GM12878 (cell line): ENCODE results near the gene POFUT2. TPM values are rescaled to one million over a fixed set of nuclear protein-coding genes. Genes with fewer than 3 reads are reported as not detected.

Experiments used
- ATAC-seq: fragments of 200-7000 bp; cut with Tn5 transposase; 3 replicates; pipeline ENCODE4 v1.9.1; 2020; ENCODE audit warnings: mild to moderate bottlenecking, moderate library complexity
- BruUV-seq: library from RNA; stranded (reverse); fragments of 400-500 nt; replicated peaks from 2 replicates; lab custom pipeline; 2021; lab: Mats Ljungman, UMichigan
- CTCF ChIA-PET: fragments of 300-600 bp; sonication (Branson Sonifier 250); formaldehyde crosslinking; extraction: SDS; loops from one replicate; lab custom pipeline; 2021; ENCODE audit warnings: inconsistent platforms; lab: Yijun Ruan, JAX
- POLR2A ChIA-PET: fragments of 350-600 bp; formaldehyde crosslinking; extraction: SDS; loops from one replicate; lab custom pipeline; 2021; ENCODE audit warnings: inconsistent platforms; lab: Charles Lee
- RAD21 ChIA-PET: fragments of 300-600 bp; sonication (Branson Sonifier 250); formaldehyde crosslinking; loops from one replicate; lab custom pipeline; 2023; ENCODE audit warnings: antibody characterized with exemption; ENCODE audit not compliant: unreplicated experiment; lab: Charles Lee
- SMC1A ChIA-PET: fragments of 300-600 bp; sonication (Branson Sonifier 250); formaldehyde crosslinking; loops from one replicate; lab custom pipeline; 2023; ENCODE audit not compliant: unreplicated experiment, uncharacterized antibody; lab: Charles Lee
- DNase-seq: peaks from one replicate; pipeline ENCODE4 v3.0.0-alpha.2; 2011; ENCODE audit warnings: low read depth, low spot score
- FAIRE-seq: peaks from 3 replicates; lab custom pipeline; 2011; peaks lifted over from hg19 to GRCh38; lab: Jason Lieb, UNC
- H2AFZ ChIP-seq: 2 replicates; pipeline ENCODE4 v1.6.0; 2011; ENCODE audit warnings: low read depth, low read length, control low read depth; ENCODE audit not compliant: control insufficient read depth
- H3K27ac ChIP-seq: 2 replicates; pipeline ENCODE4 v1.5.1; 2011; ENCODE audit warnings: control low read depth; ENCODE audit not compliant: control insufficient read depth, insufficient read depth
- H3K27me3 ChIP-seq, 2 experiments: replicated peaks in 1 of 2; 2 replicates each; pipeline versions ENCODE4 v1.6.0 to v1.6.1; 2011; ENCODE audit warnings: low read length in 1 of 2; ENCODE audit not compliant: control insufficient read depth in 2 of 2, insufficient read depth in 2 of 2
- H3K36me3 ChIP-seq, 2 experiments: 2 replicates each; pipeline ENCODE4 v1.5.1; 2011; ENCODE audit warnings: low read length in 1 of 2; ENCODE audit not compliant: control insufficient read depth in 2 of 2, insufficient read depth in 2 of 2
- H3K4me1 ChIP-seq: 2 replicates; pipeline ENCODE4 v1.6.1; 2011; ENCODE audit warnings: mild to moderate bottlenecking, low read length, moderate library complexity, mixed read lengths; ENCODE audit not compliant: control insufficient read depth, insufficient read depth
- H3K4me2 ChIP-seq: 2 replicates; pipeline ENCODE4 v1.6.0; 2011; ENCODE audit warnings: control low read depth; ENCODE audit not compliant: control insufficient read depth, insufficient read depth
- H3K4me3 ChIP-seq: fragments of 200-600 bp; sonication (generic); 2 replicates; pipeline ENCODE4 v1.5.1; 2016
- H3K79me2 ChIP-seq: 2 replicates; pipeline ENCODE4 v1.6.0; 2011; ENCODE audit warnings: low read length; ENCODE audit not compliant: control insufficient read depth, insufficient read depth
- H3K9ac ChIP-seq: 2 replicates; pipeline ENCODE4 v1.8.0; 2011; ENCODE audit warnings: low read length, control low read depth, mixed read lengths; ENCODE audit not compliant: control insufficient read depth, insufficient read depth
- H3K9me3 ChIP-seq: replicated peaks from 3 replicates; pipeline ENCODE4 v1.5.1; 2011; ENCODE audit warnings: mild to moderate bottlenecking, low read length; ENCODE audit not compliant: control insufficient read depth, insufficient read depth
- H4K20me1 ChIP-seq: 2 replicates; pipeline ENCODE4 v1.6.0; 2011; ENCODE audit not compliant: control insufficient read depth, insufficient read depth
- BCL11A ChIP-seq: IDR thresholded peaks from 2 replicates; pipeline ENCODE4 v1.6.1; 2011; ENCODE audit warnings: low read depth, low read length
- BRCA1 ChIP-seq: IDR thresholded peaks from 2 replicates; pipeline ENCODE4 v1.6.1; 2011; ENCODE audit warnings: low read depth, low read length, improper control_type of control experiment
- CHD2 ChIP-seq: IDR thresholded peaks from 2 replicates; pipeline ENCODE4 v1.6.1; 2011; ENCODE audit warnings: low read depth, low read length, improper control_type of control experiment, borderline replicate concordance
- CUX1 ChIP-seq: IDR thresholded peaks from 2 replicates; pipeline ENCODE4 v1.6.1; 2012; ENCODE audit warnings: improper control_type of control experiment, low read depth, low read length; ENCODE audit not compliant: insufficient replicate concordance
- EED ChIP-seq: sonication (generic); IDR thresholded peaks from 2 replicates; pipeline ENCODE4 v1.6.1; 2016; ENCODE audit warnings: antibody characterized with exemption, low read depth
- GABPA ChIP-seq: IDR thresholded peaks from 2 replicates; pipeline ENCODE4 v1.6.1; 2014; ENCODE audit warnings: antibody characterized with exemption, low read depth, mild to moderate bottlenecking, inconsistent platforms
- HDGF ChIP-seq: fragments of 450-650 bp; IDR thresholded peaks from 2 replicates; pipeline ENCODE4 v1.6.1; 2016; ENCODE audit warnings: antibody characterized with exemption
- IKZF1 ChIP-seq: fragments of 450-650 bp; conservative IDR thresholded peaks from 2 replicates; pipeline ENCODE4 v1.6.1; 2017; ENCODE audit warnings: antibody characterized with exemption, mild to moderate bottlenecking
- IRF4 ChIP-seq: IDR thresholded peaks from 2 replicates; pipeline ENCODE4 v1.6.1; 2011; ENCODE audit warnings: low read depth, low read length
- KAT2A ChIP-seq: conservative IDR thresholded peaks from 2 replicates; pipeline ENCODE4 v1.6.1; 2011; ENCODE audit warnings: low read depth, low read length; ENCODE audit not compliant: control insufficient read depth
- MXI1 ChIP-seq: fragments of 150-350 bp; IDR thresholded peaks from 2 replicates; pipeline ENCODE4 v1.6.1; 2011; ENCODE audit warnings: low read depth, mild to moderate bottlenecking, inconsistent platforms, low read length, improper control_type of control experiment
- NFIC ChIP-seq: IDR thresholded peaks from 2 replicates; pipeline ENCODE4 v1.6.1; 2012; ENCODE audit warnings: low read depth, mild to moderate bottlenecking, inconsistent platforms, low read length, moderate library complexity
- PAX8 ChIP-seq: fragments of 450-650 bp; IDR thresholded peaks from 2 replicates; pipeline ENCODE4 v1.6.1; 2017; ENCODE audit warnings: mild to moderate bottlenecking, moderate library complexity
- PBX3 ChIP-seq: IDR thresholded peaks from 2 replicates; pipeline ENCODE4 v1.6.1; 2011; ENCODE audit warnings: mild to moderate bottlenecking, low read depth, low read length, moderate library complexity; ENCODE audit not compliant: insufficient replicate concordance
- SMAD1 ChIP-seq: fragments of 450-650 bp; IDR thresholded peaks from 2 replicates; pipeline ENCODE4 v1.6.1; 2018; ENCODE audit warnings: mild to moderate bottlenecking, low read depth; ENCODE audit not compliant: partially characterized antibody
- SUZ12 ChIP-seq: fragments of 200-600 bp; sonication (generic); IDR thresholded peaks from one replicate; pipeline ENCODE4 v1.6.1; 2018; ENCODE audit warnings: antibody characterized with exemption, mild to moderate bottlenecking; ENCODE audit not compliant: unreplicated experiment
- ZZZ3 ChIP-seq: IDR thresholded peaks from 2 replicates; pipeline ENCODE4 v1.6.1; 2011; ENCODE audit warnings: low read depth; ENCODE audit not compliant: control insufficient read depth, insufficient read length
- WGBS: methylation state at CpG from one replicate; pipeline ENCODE4 v1.1.6; 2016; ENCODE audit warnings: low lambda C conversion rate; ENCODE audit not compliant: insufficient replicate concordance, insufficient coverage; ENCODE audit errors: missing lambda C conversion rate; 5-methylcytosine and 5-hydroxymethylcytosine counted together
- in situ Hi-C: fragments of 300-500 bp; cut with MboI; formaldehyde crosslinking; loops from 9 replicates; pipeline ENCODE4 v1.14.3; 2018; ENCODE audit warnings: mixed read lengths
- intact Hi-C: fragments of 100-400 bp; cut with micrococcal nuclease; formaldehyde crosslinking; loops from one replicate; pipeline ENCODE4 v1.14.2; 2022; ENCODE audit not compliant: unreplicated experiment
- polyA plus RNA-seq, 11 experiments: library from polyadenylated mRNA; depleted of rRNA in 4 of 11; unstranded in 6 of 11; stranded (reverse) in 5 of 11; fragments of >200 nt; fragmentation: Nextera tagmentation in 4 of 11; fragmentation: Illumina TruSeq in 1 of 11; extraction: Ambion mirVana in 4 of 11; extraction: Trizol in 1 of 11; gene quantifications; 1 replicate in 1 of 11; 2 replicates in 10 of 11; pipeline versions ENCODE4 v1.2.1 to v1.2.3, GENCODE V29; 2011 to 2016; ENCODE audit warnings: inconsistent platforms in 2 of 11, missing spikeins in 2 of 11, low read depth in 1 of 11
- total RNA-seq, 4 experiments: library from RNA; depleted of rRNA in 3 of 4; stranded (reverse); fragments of >200 nt in 3 of 4; fragmentation: Illumina TruSeq in 1 of 4; extraction: Trizol in 1 of 4; gene quantifications; 2 replicates each; pipeline versions ENCODE4 v1.2.1 to v1.2.3, GENCODE V29; 2013 to 2021

Gene POFUT2
- total and polyA plus RNA-seq, 10 of the 15 experiments (the other 5 are each of a cell fraction or from before 2014, with no cell fraction given): 1.2 to 15.1 (median 6.8) TPM

GRCh38 chr21:45222001-45222400 is 65.7 kb downstream of the POFUT2 start (continued):
- TF ChIP-seq BCL11A: no peak
- TF ChIP-seq IRF4: no peak
- no peak for TF ChIP-seq EED
- no peak for TF ChIP-seq SUZ12
- no peak for TF ChIP-seq SMAD1
- no peak for TF ChIP-seq NFIC

- Histone ChIP-seq H3K4me2 (no peak overlapping the region), H3K79me2 (no peaks in the 10 kb centered on the region), H3K9me3 (peaks cover 4% of the 10 kb centered on the region; the same call in 2 of the 3 replicates), H3K36me3 (no peaks in the 10 kb centered on the region), H3K27ac (no peak overlapping the region), H3K27me3 (no peaks in the 10 kb centered on the region), H3K4me1 (no peaks in the 10 kb centered on the region), H2AFZ (no peak overlapping the region), H4K20me1 (no peaks in the 10 kb centered on the region), H3K9ac (no peak overlapping the region), H3K4me3 (no peak overlapping the region)
- in situ Hi-C loops (no loop called here), intact Hi-C loops (no loop called here)
- CTCF ChIA-PET: no interaction called here
- RAD21 ChIA-PET: no interaction called here
- DNase-seq (no peak), FAIRE-seq (no peak), ATAC-seq (no peak)
- 71% methylated on average over 29 of the region's 29 CpGs for WGBS
- BruUV-seq: no TSS peak
- POLR2A ChIA-PET: no interaction called here
- SMC1A ChIA-PET: interaction anchor here (1.1 kb wide), 1 partner anchor 10 kb away, joined by 3 read pairs; no protein-coding TSS in a partner anchor
- TF ChIP-seq CHD2 (no peak), KAT2A (no peak), PBX3 (no peak), GABPA (no peak), MXI1 (no peak), ZZZ3 (no peak), PAX8 (no peak), EED (no peak), BRCA1 (no peak), IKZF1 (no peak), CUX1 (no peak), HDGF (no peak)
These were observed 66.8 kb downstream of the POFUT2 start for GRCh38 chr21:45220714-45221490.
